ENCODE data around the gene TMEM184A.

DNA sequence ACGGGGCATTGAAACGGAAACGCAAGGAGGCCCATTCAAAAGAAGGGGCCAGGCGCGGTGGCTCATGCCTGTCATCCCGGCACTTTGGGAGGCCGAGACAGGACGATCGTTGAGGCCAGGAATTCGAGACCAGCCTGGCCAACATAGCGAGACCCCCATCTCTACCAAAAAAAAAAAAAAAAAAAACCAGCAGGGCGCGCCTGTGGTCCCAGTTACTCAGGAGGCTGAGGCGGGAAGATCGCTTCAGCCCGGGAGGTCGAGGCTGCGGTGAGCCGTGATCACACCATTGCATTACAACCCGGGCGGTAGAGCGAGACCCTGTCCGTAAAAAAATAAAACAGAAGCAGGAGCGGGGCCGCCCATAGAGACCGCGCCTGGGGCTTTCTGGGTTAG, 13.4 kb upstream of the TMEM184A start:
- no peak for TF ChIP-seq POLR2AphosphoS5 (IDR thresholded peaks at IDR 0.05)
- TF ChIP-seq, protein P1, sequence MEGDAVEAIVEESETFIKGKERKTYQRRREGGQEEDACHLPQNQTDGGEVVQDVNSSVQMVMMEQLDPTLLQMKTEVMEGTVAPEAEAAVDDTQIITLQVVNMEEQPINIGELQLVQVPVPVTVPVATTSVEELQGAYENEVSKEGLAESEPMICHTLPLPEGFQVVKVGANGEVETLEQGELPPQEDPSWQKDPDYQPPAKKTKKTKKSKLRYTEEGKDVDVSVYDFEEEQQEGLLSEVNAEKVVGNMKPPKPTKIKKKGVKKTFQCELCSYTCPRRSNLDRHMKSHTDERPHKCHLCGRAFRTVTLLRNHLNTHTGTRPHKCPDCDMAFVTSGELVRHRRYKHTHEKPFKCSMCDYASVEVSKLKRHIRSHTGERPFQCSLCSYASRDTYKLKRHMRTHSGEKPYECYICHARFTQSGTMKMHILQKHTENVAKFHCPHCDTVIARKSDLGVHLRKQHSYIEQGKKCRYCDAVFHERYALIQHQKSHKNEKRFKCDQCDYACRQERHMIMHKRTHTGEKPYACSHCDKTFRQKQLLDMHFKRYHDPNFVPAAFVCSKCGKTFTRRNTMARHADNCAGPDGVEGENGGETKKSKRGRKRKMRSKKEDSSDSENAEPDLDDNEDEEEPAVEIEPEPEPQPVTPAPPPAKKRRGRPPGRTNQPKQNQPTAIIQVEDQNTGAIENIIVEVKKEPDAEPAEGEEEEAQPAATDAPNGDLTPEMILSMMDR (IDR thresholded peaks at IDR 0.05): no peak

Data from breast epithelium (tissue), 3 donors.